Measurements from ENCODE around the gene NAIF1.

The NAIF1 gene

DNA sequence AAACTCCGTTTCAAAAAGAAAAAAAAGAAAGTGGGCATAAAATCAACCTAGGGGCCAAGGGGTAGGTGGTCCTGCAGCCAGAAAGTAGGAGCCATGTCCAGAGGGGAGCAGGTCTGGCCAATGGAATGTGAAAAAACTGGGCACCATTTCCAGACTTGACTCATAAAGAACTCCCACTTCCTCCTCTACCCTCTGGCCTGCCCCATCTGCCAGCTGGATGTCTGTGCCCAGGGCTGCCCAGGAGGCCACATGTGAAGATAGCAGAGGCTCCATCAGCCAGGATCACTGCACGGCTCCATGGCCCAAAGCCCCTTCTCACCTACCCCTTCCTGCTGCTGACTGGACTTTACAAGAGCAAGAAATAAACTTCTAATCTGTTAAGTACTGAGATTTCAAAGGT is 44.2 kb downstream of the NAIF1 start:
- Histone ChIP-seq H3K36me3 (no peaks in the 10 kb centered on the region), H3K27ac (no peak overlapping the region), H3K4me1 (no peaks in the 10 kb centered on the region), H3K9me3 (no peaks in the 10 kb centered on the region), H3K27me3 (no peaks in the 10 kb centered on the region), H3K4me3 (no peak overlapping the region)
- DNase-seq: no peak
- TF ChIP-seq CTCF (IDR thresholded peaks at IDR 0.05): no peak
- intact Hi-C loops (cut with DNase I; ENCODE audit: low total_unique reads): loop anchor here (5.0 to 10.0 kb wide), 2 partner anchors 36 to 428 kb away; no protein-coding TSS in a partner anchor

DNA sequence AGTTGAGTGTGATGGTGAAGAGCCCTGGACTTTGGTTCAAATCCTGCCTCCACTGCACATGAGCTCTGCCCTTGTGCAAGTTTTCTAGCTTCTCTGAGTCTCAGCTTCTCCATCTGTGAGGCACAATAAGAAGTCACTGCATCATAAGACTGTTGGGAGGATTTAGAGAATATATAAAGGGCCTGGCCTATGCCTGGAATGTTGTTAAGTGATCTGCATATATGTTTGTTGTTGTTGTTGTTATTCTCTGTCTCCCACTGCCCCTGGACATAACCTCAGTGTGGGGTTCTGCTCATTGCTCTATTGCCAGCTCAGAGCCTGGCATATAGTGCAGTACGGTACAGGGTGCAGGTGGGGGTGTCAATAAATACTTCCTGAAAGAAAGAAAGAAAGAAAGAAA is 46.0 kb downstream of the NAIF1 start:
- H3K27me3 ChIP-seq: no peaks in the 10 kb centered on the region
- DNase-seq: no peak
- no peaks in the 10 kb centered on the region for H3K9me3 ChIP-seq
- no peak overlapping the region for H3K4me3 ChIP-seq
- H3K27ac ChIP-seq: no peak overlapping the region
- no peaks in the 10 kb centered on the region for H3K4me1 ChIP-seq
- no peaks in the 10 kb centered on the region for H3K36me3 ChIP-seq
- intact Hi-C loops (cut with DNase I; ENCODE audit: low total_unique reads): loop anchor here (5.0 to 10.0 kb wide), 2 partner anchors 34 to 426 kb away; no protein-coding TSS in a partner anchor
- no peak for TF ChIP-seq CTCF (IDR thresholded peaks at IDR 0.05)

- intact Hi-C loops (cut with DNase I; ENCODE audit: low total_unique reads): loop anchor here (5.0 to 10.0 kb wide), 2 partner anchors 33 to 426 kb away; no protein-coding TSS in a partner anchor
- TF ChIP-seq CTCF (IDR thresholded peaks at IDR 0.05): no peak
- Histone ChIP-seq H3K9me3 (no peaks in the 10 kb centered on the region), H3K27me3 (no peaks in the 10 kb centered on the region), H3K36me3 (no peaks in the 10 kb centered on the region), H3K4me1 (no peaks in the 10 kb centered on the region), H3K4me3 (no peak overlapping the region), H3K27ac (no peak overlapping the region)
- DNase-seq: no peak
Measured at GRCh38 chr9:128020692-128021091, 46.4 kb downstream of the NAIF1 start.

GRCh38 chr9:128015696-128016095 is 51.4 kb downstream of the NAIF1 start:
- Histone ChIP-seq H3K4me1 (no peaks in the 10 kb centered on the region), H3K27me3 (no peaks in the 10 kb centered on the region), H3K4me3 (no peak overlapping the region), H3K36me3 (no peaks in the 10 kb centered on the region), H3K27ac (no peak overlapping the region), H3K9me3 (no peaks in the 10 kb centered on the region)
- intact Hi-C loops (cut with DNase I; ENCODE audit: low total_unique reads): no loop called here
- no peak for TF ChIP-seq CTCF (IDR thresholded peaks at IDR 0.05)
- DNase-seq: no peak
